ENCODE measurements around the gene MCTP1.

DNA sequence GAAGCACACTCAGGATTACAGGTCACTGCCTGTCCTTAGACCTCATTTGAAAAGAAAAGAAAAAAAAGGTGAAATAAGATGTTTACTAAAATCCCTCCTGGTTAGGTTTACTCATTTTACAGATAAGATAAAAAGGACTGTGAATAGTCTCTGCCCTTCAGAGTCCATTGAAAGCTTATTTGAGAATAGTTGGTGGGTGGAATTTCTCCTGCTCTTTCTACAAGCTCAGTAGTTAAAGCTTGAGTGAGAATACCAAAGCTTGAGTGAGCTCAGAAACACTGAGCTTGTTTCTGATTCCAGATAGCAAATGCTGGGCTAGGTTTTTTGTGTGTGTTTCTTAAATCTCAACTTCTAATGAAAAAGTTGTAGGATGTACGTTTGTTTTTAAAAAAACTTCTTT, 559.8 kb downstream of the MCTP1 start:
- no peak for TF ChIP-seq ISL1 (CRISPR knock-in tag; IDR thresholded peaks at IDR 0.05)
- TF ChIP-seq, protein P1, sequence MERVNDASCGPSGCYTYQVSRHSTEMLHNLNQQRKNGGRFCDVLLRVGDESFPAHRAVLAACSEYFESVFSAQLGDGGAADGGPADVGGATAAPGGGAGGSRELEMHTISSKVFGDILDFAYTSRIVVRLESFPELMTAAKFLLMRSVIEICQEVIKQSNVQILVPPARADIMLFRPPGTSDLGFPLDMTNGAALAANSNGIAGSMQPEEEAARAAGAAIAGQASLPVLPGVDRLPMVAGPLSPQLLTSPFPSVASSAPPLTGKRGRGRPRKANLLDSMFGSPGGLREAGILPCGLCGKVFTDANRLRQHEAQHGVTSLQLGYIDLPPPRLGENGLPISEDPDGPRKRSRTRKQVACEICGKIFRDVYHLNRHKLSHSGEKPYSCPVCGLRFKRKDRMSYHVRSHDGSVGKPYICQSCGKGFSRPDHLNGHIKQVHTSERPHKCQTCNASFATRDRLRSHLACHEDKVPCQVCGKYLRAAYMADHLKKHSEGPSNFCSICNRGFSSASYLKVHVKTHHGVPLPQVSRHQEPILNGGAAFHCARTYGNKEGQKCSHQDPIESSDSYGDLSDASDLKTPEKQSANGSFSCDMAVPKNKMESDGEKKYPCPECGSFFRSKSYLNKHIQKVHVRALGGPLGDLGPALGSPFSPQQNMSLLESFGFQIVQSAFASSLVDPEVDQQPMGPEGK (CRISPR knock-in tag; IDR thresholded peaks at IDR 0.05; ENCODE audit: borderline replicate concordance): no peak
- no peak for TF ChIP-seq TCF4 (CRISPR knock-in tag; IDR thresholded peaks at IDR 0.05; ENCODE audit: borderline replicate concordance)
- TF ChIP-seq SNAI2 (CRISPR knock-in tag; IDR thresholded peaks at IDR 0.05): no peak
- TF ChIP-seq CSDC2 (CRISPR knock-in tag; IDR thresholded peaks at IDR 0.05): no peak

All from SK-N-SH treated with all-trans-retinoic acid at 6 μM for 48 hours (cell line).